ENCODE data around the gene SLC25A29. TPM values are rescaled to one million over a fixed set of nuclear protein-coding genes. Genes with fewer than 3 reads are reported as not detected.

SLC25A29 gene
- total and polyA plus RNA-seq, 2 of the 4 experiments (the other 2 are of a cell fraction), result 6.5 to 37.7 TPM

DNA sequence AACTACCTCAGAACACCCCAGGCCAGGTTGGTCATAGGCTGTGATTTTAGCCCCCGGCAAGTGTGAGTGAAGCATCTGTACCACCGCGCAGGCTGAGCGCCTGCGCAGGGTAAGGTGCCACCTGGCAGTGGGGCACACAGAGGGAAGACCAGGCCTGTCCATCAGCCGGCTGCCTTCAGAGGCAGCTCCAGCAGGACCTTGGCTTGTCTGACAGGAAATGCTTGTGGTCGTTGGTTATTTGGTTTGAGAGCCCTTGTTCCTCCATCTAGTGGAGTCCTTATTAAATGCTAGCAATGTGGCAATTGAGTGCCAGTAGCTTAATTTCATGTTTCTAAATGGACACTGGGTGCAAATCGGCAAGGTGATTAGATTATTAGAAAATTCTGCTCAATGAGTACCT, 27.5 kb downstream of the SLC25A29 start:
- Histone ChIP-seq H3K79me1 (ENCODE audit: low read depth in 1 of 2, low read length in 2 of 2) (peaks cover 46 to 81% of the 10 kb centered on the region in 2 experiments), H3K27me3 (ENCODE audit: control insufficient read depth, insufficient read depth, low read length) (no peaks in the 10 kb centered on the region), H3K4me3 (ENCODE audit: insufficient read depth, low read depth, low read length) (no peak overlapping the region), H3K4ac (ENCODE audit: low read depth, low read length) (0 out of 2 replicates have a peak overlapping the region, but pooled peaks have one; percentile 13), H3K4me1 (ENCODE audit: control insufficient read depth, insufficient read depth, low read length) (peaks cover 11% of the 10 kb centered on the region), H3K9ac (ENCODE audit: low read depth, low read length) (no peak overlapping the region), H3K14ac (replicated peaks; ENCODE audit: low read depth, low read length) (no peak overlapping the region), H3K4me2 (ENCODE audit: low read depth, low read length) (0 out of 2 replicates have a peak overlapping the region, but pooled peaks have one; percentile 5), H3K9me3 (ENCODE audit: control insufficient read depth, insufficient read depth, low read length) (no peaks in the 10 kb centered on the region), H2AK5ac (ENCODE audit: low read depth, low read length) (no peak overlapping the region), H2BK120ac (ENCODE audit: low read depth, low read length) (no peak overlapping the region), H3K18ac (ENCODE audit: low read depth, low read length) (no peak overlapping the region), H2BK15ac (ENCODE audit: low read depth, low read length) (no peak overlapping the region), H3K56ac (ENCODE audit: extremely low read depth, insufficient read depth, low read length) (no peak overlapping the region), H2BK5ac (ENCODE audit: low read depth, low read length, poor library complexity, severe bottlenecking) (peak overlapping the region; percentile 45), H2AFZ (replicated peaks; ENCODE audit: low read length, poor library complexity) (peak overlapping the region; percentile 45), H2AK9ac (replicated peaks; ENCODE audit: low read depth, low read length, poor library complexity) (peak overlapping the region; percentile 16), H3K9me1 (ENCODE audit: insufficient read depth, low read length) (peaks cover 35% of the 10 kb centered on the region), H4K20me1 (ENCODE audit: insufficient read depth, low read length) (peaks cover 55% of the 10 kb centered on the region), H3K36me3 (ENCODE audit: control insufficient read depth, insufficient read depth, low read length) (peaks cover 26% of the 10 kb centered on the region), H4K91ac (ENCODE audit: insufficient read depth, low read depth, low read length) (no peak overlapping the region), H2BK20ac (ENCODE audit: low read depth, low read length) (no peak overlapping the region), H3K27ac (ENCODE audit: insufficient read depth, low read length) (no peak overlapping the region), H3K23ac (ENCODE audit: low read depth, low read length) (no peak overlapping the region), H4K8ac (ENCODE audit: low read depth in 2 of 2, low read length in 2 of 2) (0 out of 4 replicates have a peak overlapping the region, but pooled peaks of 1 of the 2 experiments have one; percentile 25), H4K5ac (ENCODE audit: low read depth, low read length) (no peak overlapping the region)
- CTCF ChIA-PET, result interaction anchor here (0.6 to 1.4 kb wide), 3 partner anchors 8 to 38 kb away, joined by 3 to 5 read pairs (median 4); no protein-coding TSS in a partner anchor
- no TSS peak for BruUV-seq (replicated peaks)
- 97% methylated on average over 5 of the region's 8 CpGs; no CpG with 5 or more reads in 1 of the 2 experiments for WGBS, 2 experiments (ENCODE audit: extremely low coverage in 2 of 2, insufficient read length in 1 of 2)
- POLR2A ChIA-PET (ENCODE audit: unreplicated experiment), result no interaction called here
- ATAC-seq (ENCODE audit: low read depth), result peak; percentile 79
- intact Hi-C loops (cut with micrococcal nuclease) (no loop called here), dilution Hi-C loops (cut with HindIII; ENCODE audit: low sequenced_read_pairs, unreplicated experiment) (no loop called here), in situ Hi-C loops (cut with MboI; ENCODE audit: low sequenced_read_pairs) (no loop called here)
- TF ChIP-seq RAD21 (IDR thresholded peaks at IDR 0.05; ENCODE audit: low read length), result peak; percentile 35
- no peak for TF ChIP-seq POLR2A (IDR thresholded peaks at IDR 0.05; ENCODE audit: low read depth, low read length)
- TF ChIP-seq, protein P1, sequence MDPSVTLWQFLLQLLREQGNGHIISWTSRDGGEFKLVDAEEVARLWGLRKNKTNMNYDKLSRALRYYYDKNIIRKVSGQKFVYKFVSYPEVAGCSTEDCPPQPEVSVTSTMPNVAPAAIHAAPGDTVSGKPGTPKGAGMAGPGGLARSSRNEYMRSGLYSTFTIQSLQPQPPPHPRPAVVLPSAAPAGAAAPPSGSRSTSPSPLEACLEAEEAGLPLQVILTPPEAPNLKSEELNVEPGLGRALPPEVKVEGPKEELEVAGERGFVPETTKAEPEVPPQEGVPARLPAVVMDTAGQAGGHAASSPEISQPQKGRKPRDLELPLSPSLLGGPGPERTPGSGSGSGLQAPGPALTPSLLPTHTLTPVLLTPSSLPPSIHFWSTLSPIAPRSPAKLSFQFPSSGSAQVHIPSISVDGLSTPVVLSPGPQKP (IDR thresholded peaks at IDR 0.05; ENCODE audit: borderline replicate concordance, low read depth, low read length), result no peak
- TF ChIP-seq, protein P2, sequence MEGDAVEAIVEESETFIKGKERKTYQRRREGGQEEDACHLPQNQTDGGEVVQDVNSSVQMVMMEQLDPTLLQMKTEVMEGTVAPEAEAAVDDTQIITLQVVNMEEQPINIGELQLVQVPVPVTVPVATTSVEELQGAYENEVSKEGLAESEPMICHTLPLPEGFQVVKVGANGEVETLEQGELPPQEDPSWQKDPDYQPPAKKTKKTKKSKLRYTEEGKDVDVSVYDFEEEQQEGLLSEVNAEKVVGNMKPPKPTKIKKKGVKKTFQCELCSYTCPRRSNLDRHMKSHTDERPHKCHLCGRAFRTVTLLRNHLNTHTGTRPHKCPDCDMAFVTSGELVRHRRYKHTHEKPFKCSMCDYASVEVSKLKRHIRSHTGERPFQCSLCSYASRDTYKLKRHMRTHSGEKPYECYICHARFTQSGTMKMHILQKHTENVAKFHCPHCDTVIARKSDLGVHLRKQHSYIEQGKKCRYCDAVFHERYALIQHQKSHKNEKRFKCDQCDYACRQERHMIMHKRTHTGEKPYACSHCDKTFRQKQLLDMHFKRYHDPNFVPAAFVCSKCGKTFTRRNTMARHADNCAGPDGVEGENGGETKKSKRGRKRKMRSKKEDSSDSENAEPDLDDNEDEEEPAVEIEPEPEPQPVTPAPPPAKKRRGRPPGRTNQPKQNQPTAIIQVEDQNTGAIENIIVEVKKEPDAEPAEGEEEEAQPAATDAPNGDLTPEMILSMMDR (conservative IDR thresholded peaks at IDR 0.05; ENCODE audit: low read depth, low read length), result peak; percentile 42
- TF ChIP-seq, protein P3, sequence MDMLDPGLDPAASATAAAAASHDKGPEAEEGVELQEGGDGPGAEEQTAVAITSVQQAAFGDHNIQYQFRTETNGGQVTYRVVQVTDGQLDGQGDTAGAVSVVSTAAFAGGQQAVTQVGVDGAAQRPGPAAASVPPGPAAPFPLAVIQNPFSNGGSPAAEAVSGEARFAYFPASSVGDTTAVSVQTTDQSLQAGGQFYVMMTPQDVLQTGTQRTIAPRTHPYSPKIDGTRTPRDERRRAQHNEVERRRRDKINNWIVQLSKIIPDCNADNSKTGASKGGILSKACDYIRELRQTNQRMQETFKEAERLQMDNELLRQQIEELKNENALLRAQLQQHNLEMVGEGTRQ (IDR thresholded peaks at IDR 0.05; ENCODE audit: low read depth, low read length), result no peak
- TF ChIP-seq CEBPB (IDR thresholded peaks at IDR 0.05; ENCODE audit: low read depth, low read length), result 0 out of 2 replicates have a peak, but pooled peaks have one; percentile 14
- no peak for TF ChIP-seq RCOR1 (IDR thresholded peaks at IDR 0.05; ENCODE audit: insufficient replicate concordance, low read length)
- peak; percentile 27; the same call in 1 of the 2 replicates for TF ChIP-seq SMC3 (IDR thresholded peaks at IDR 0.05; ENCODE audit: low read depth, low read length)
- no peak for TF ChIP-seq FOS (IDR thresholded peaks at IDR 0.05; ENCODE audit: low read depth, low read length)
- DNase-seq, result peak; percentile 67

All from IMR-90 (cell line).